H54 (cell line): ENCODE results near the gene BEST4.

ENCODE experiments used
- DNase-seq: peaks from one replicate; pipeline ENCODE4 v3.0.0; 2011; ENCODE audit warnings: low spot score, mixed read lengths; ENCODE audit not compliant: insufficient read length
- FAIRE-seq: peaks from 3 replicates; lab custom pipeline; 2011; peaks lifted over from hg19 to GRCh38; lab: Jason Lieb, UNC
- POLR2A ChIP-seq: IDR thresholded peaks from 2 replicates; pipeline ENCODE4 v1.6.1; 2011; ENCODE audit warnings: low read depth, mild to moderate bottlenecking, low read length

The BEST4 gene

GRCh38 chr1:44808938-44809917 lies 21.3 kb upstream of the BEST4 start:
- FAIRE-seq = no peak

GRCh38 chr1:44808063-44808937 lies 20.3 kb upstream of the BEST4 start, which contains the start of gene BTBD19:
BTBD19 (plus strand) TSS chr1:44808523; CDS start chr1:44808821, 298 bp downstream.
- no peak for DNase-seq
- TF ChIP-seq POLR2A = no peak
- FAIRE-seq = no peak

More at GRCh38 chr1:44808938-44809917, 21.3 kb upstream of the BEST4 start:
- 0 out of 2 replicates have a peak, but pooled peaks have one; percentile 3 for TF ChIP-seq POLR2A
- no peak for DNase-seq

- peak; percentile 33; the same call in 1 of the 2 replicates for TF ChIP-seq POLR2A
- DNase-seq (peak; percentile 95), FAIRE-seq (peak; percentile 76)
These were observed 19.5 kb upstream of the BEST4 start for GRCh38 chr1:44807364-44808062.

GRCh38 chr1:44806704-44807363 lies 18.9 kb upstream of the BEST4 start, which contains the start of gene DYNLT4:
DYNLT4 (minus strand) TSS chr1:44807351; CDS start chr1:44806668, 683 bp downstream.
- FAIRE-seq (no peak), DNase-seq (no peak)
- TF ChIP-seq POLR2A = no peak; the same call in 1 of the 2 replicates

DNA sequence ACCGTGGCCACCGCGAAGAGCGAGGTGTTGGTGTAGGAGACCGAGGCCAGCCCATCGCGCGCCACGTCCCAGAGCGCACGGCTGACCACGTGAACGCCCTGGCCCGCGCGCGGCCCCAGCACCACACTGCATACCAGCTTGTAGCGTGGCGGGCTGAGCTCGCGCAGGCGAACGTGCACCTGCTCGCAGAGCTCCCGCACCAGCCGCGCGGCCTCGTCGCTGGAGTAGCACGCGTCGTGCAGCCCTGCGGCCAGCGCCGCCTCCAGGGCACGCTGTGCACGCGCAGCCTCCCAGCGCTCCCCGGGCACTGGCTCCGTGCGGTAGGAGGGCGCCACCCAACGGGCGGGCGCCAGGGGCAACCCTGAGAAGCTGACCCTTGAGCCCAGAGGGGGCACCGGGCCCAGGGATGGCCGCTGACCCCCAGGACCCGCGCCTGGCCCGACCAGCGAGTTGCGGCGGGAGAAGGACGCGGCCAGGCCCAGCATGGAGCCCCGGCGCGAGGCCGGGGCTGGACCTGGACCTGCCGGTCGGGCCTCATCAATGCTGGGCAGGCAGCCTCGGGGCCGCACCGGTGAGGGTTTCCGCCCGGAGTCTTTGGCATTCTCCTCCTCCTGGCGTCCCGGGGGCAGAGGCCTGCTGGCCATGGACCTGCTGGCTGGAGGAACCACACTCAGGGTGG lies 18.2 kb upstream of the BEST4 start:
- no peak for FAIRE-seq
- no peak for DNase-seq
- TF ChIP-seq POLR2A = no peak

DNA sequence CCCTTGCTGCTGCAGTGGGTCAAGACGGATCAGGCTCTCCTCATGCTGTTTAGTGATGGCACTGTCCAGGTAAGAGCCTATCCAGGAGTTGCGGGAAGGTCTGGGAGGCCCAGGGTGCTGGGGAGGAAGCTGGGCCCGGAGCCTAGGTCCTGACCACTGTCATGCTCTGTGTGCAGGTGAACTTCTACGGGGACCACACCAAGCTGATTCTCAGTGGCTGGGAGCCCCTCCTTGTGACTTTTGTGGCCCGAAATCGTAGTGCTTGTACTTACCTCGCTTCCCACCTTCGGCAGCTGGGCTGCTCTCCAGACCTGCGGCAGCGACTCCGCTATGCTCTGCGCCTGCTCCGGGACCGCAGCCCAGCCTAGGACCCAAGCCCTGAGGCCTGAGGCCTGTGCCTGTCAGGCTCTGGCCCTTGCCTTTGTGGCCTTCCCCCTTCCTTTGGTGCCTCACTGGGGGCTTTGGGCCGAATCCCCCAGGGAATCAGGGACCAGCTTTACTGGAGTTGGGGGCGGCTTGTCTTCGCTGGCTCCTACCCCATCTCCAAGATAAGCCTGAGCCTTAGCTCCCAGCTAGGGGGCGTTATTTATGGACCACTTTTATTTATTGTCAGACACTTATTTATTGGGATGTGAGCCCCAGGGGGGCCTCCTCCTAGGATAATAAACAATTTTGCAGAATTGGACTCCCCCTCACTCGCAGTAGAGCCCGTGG lies 17.5 kb upstream of the BEST4 start:
- DNase-seq = no peak
- TF ChIP-seq POLR2A = no peak
- FAIRE-seq = no peak

DNA sequence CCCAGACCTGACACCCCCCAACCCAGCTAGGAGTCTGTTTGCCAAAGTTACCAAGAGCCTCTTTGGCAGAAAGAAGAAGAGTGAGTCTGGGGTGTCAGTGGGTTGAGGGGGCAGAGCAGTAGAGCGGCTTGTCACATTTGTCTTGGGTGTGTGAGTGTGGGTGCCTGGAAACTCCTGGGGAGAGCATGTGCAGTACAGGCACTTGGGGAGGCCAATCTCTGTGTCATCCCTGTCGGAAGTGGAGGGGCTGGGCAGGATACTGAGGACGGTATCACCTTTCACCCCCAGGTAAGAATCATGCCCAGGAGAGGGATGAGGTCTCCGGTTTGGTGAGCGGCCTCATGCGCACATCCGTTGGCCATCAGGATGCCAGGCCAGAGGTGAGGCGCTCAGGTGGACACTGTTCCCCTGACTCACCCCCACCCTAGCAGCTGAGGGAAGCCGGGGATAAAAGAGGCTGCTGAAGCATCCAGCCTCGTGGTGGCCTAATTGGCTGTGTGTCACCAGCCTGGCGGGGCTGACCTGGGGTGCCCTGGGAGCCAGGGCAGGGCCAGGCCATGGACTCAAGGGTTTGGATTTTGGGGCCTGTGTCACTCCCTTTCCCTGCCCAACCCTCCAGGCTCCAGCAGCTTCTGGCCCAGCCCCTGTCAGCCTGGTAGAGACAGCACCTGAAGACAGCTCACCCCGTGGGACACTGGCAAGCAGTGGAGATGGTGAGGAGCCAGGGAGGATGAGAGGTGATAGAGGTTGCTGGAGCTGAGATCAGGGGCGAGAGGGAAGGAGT lies 15.5 kb upstream of the BEST4 start:
- DNase-seq (no peak), FAIRE-seq (no peak)
- TF ChIP-seq POLR2A = no peak

DNA sequence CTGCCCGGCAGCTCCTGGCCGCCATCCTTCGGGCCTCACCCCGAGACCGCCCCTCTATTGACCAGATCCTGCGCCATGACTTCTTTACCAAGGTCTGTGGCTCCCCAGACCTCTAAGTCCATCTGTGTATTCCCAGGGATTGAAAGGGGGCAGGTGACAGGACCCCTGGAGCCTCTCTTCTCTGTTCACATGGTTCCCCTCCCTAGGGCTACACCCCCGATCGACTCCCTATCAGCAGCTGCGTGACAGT lies 15.0 kb upstream of the BEST4 start:
- no peak for TF ChIP-seq POLR2A
- FAIRE-seq (no peak), DNase-seq (no peak)

DNA sequence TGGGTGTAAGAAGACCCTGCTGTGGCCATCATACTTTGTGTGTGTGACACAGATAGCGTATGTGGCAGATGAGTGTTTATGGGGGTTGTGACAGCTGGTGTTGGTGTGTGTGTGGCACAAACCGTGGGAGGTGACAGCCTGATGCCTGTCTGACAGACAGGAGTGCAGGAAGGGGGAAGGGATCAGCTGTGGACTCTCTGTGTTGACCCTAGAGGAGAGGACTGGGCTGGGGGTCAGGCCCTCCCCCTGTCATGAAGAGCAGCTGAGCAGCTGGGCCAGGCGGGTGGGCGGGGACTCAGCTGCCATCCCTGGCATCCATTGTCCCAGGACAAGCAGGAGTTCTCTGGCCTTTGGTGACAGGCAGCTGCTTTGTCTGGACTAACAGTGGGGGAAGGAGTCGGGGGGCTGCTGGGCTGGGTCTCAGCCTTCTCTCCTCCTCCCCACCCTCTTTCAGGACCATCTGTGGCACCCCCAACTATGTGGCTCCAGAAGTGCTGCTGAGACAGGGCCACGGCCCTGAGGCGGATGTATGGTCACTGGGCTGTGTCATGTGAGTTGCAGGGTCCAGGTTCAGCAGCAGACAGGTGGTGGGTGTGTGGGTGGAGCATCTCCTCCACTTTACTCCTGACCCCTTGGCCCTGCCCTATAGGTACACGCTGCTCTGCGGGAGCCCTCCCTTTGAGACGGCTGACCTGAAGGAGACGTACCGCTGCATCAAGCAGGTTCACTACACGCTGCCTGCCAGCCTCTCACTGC lies 14.5 kb upstream of the BEST4 start:
- FAIRE-seq = no peak
- no peak for DNase-seq
- TF ChIP-seq POLR2A = no peak

GRCh38 chr1:44801491-44802305 lies 13.7 kb upstream of the BEST4 start:
- DNase-seq = no peak
- TF ChIP-seq POLR2A = no peak
- no peak for FAIRE-seq
